Measurements from ENCODE around the gene UPF2.
"Not testable (repeated sequence)": the region's sequence is repeated elsewhere in the genome, so short reads cannot be mapped to it uniquely, and the experiment has no call there.

The UPF2 gene, protein sequence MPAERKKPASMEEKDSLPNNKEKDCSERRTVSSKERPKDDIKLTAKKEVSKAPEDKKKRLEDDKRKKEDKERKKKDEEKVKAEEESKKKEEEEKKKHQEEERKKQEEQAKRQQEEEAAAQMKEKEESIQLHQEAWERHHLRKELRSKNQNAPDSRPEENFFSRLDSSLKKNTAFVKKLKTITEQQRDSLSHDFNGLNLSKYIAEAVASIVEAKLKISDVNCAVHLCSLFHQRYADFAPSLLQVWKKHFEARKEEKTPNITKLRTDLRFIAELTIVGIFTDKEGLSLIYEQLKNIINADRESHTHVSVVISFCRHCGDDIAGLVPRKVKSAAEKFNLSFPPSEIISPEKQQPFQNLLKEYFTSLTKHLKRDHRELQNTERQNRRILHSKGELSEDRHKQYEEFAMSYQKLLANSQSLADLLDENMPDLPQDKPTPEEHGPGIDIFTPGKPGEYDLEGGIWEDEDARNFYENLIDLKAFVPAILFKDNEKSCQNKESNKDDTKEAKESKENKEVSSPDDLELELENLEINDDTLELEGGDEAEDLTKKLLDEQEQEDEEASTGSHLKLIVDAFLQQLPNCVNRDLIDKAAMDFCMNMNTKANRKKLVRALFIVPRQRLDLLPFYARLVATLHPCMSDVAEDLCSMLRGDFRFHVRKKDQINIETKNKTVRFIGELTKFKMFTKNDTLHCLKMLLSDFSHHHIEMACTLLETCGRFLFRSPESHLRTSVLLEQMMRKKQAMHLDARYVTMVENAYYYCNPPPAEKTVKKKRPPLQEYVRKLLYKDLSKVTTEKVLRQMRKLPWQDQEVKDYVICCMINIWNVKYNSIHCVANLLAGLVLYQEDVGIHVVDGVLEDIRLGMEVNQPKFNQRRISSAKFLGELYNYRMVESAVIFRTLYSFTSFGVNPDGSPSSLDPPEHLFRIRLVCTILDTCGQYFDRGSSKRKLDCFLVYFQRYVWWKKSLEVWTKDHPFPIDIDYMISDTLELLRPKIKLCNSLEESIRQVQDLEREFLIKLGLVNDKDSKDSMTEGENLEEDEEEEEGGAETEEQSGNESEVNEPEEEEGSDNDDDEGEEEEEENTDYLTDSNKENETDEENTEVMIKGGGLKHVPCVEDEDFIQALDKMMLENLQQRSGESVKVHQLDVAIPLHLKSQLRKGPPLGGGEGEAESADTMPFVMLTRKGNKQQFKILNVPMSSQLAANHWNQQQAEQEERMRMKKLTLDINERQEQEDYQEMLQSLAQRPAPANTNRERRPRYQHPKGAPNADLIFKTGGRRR

GRCh38 chr10:12042797-12043651, at the start of gene UPF2:
Gene UPF2 (minus strand): TSS chr10:12042809. CDS start chr10:12035423, 7,386 bp downstream.
- peak; percentile 97 for DNase-seq

- DNase-seq = no peak
Measured at GRCh38 chr10:12091421-12091820, 48.8 kb upstream of the UPF2 start.

DNA sequence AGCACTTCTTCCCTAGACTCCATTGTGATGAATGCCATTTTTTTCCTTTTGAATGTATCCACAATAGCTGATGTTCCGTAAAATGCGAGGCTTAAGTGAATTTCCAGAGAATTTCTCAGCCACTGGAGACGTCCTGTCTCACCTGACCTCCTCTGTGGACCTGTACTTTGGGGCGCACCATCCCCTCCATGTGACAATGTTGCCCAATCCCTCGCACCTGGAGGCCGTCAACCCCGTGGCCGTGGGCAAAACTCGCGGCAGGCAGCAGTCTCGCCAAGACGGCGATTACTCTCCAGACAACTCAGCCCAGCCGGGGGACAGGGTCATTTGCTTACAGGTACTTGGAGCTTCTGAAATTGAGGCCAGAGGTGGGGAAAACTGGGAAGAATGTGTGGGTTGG, 46.3 kb upstream of the UPF2 start:
- no peak for DNase-seq

DNA sequence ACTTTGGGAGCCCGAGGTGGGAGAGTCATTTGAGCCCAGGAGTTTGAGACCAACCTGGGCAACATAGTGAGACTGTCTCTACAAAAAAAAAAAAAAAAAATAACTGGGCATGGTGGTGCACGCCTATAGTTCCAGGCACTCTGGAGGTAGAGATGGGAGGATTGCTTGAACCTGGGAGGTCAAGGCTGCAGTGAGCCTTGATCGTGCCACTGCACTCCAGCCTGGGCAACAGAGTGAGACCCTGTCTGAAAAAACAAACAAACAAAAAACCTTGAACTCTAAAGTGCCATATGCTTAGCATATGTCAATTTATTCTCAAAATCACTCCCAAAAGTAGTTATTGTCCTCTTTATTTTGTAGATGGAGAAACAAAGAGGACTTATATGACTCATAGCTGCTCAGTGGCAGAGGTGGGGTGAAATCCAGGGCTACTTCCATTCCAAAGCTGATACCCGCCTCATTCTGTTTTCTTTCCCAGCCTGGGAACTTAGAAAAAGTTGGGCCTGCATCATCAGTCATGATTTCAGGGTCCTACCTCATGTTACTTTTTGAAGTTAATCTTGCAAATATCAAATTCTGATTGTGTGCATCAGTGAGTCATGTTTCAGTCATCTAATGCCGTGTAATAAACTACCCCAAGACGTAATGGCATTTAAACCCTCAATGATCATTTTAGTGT, 39.4 kb upstream of the UPF2 start:
- no peak for DNase-seq

GRCh38 chr10:12081470-12081869, 38.9 kb upstream of the UPF2 start:
- DNase-seq = no peak

- no peak for DNase-seq
Measured at GRCh38 chr10:12077580-12078180, 35.1 kb upstream of the UPF2 start.

GRCh38 chr10:12073526-12073925, 30.9 kb upstream of the UPF2 start:
- DNase-seq = no peak

DNA sequence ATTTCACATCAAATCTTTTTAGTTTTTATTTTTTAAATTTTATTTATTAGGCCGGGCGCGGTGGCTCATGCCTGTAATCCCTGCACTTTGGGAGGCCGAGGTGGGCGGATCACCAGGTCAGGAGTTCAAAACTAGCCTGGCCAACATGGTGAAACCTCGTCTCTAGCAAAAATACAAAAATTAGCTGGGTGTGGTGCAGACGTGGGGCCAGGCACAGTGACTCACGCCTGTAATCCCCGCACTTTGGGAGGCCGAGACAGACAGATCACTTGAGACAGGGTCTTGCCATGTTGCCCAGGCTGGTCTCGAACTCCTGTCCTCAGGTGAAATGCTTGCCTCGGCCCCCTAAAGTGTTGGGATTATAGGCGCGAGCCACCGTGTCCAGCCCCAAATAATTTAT, 28.8 kb upstream of the UPF2 start:
- not testable (repeated sequence) for DNase-seq

- DNase-seq = peak; percentile 100
Measured at GRCh38 chr10:12068449-12069269, 26.1 kb upstream of the UPF2 start, which contains the start of gene DHTKD1. Gene DHTKD1 (plus strand): TSS chr10:12068954. CDS start chr10:12069034, 80 bp downstream.

DNA sequence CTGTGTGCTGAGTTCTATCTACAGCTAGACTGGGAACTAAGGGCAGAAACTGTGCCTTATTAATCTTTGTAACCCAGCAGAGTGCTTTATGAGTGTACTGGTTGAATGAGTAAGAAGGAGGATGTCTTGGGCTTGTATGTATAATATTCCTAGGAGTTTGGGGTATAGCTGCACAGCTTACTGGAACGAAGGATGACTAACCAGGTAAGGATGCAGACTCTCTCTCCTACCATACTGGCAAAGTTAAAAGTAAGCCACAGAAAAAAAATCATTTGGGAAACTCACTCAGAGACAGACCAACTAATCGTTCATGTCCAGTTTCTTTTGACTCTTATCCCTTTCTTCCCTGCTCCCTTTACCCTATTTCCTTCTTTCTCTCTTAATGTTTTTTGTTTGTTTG, 24.7 kb upstream of the UPF2 start:
- no peak for DNase-seq

- no peak for DNase-seq
Measured at GRCh38 chr10:12063483-12063818, 20.8 kb upstream of the UPF2 start.

GRCh38 chr10:12062754-12063482, 20.3 kb upstream of the UPF2 start:
- no peak for DNase-seq

DNA sequence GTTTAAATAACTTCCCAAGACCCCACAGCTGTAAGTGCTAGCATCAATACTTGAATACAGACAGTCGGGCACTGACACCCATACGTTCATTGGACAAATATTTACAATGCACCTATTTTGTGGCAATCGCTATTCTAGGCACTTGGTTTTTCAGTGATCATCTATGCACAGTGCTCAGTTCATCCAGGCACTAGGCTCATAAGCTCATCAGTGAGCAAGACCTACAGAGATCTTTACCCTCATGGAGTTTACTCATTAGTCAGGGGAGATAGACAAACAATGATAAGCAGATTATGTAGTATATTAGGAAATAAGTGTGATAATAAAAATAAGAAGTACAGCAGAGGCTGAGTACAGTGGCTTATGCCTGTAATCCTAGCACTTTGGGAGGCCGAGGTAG, 18.5 kb upstream of the UPF2 start:
- no peak for DNase-seq

GRCh38 chr10:12056748-12057147, 14.1 kb upstream of the UPF2 start:
- DNase-seq = no peak

DNA sequence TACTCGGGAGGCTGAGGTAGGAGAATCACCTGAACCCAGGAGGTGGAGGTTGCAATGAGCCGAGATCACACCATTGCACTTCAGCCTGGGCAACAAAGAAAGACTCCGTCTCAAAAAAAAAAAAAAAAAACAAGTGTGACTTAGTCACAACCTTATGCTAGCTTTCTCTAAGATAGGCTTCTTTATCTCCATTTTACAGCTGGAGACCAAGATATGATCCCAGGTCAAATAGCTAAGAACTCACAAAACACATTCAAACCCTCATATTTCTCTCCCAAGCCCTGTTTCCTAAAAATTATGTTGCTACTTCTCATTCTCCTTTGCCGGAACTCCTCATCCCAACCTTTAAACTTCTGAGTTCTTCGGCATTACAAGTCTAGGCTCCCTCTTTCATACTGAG, 13.1 kb upstream of the UPF2 start:
- DNase-seq = no peak

GRCh38 chr10:12051241-12051640, 8.6 kb upstream of the UPF2 start:
- no peak for DNase-seq

- no peak for DNase-seq
Measured at GRCh38 chr10:12050528-12050927, 7.9 kb upstream of the UPF2 start.

DNA sequence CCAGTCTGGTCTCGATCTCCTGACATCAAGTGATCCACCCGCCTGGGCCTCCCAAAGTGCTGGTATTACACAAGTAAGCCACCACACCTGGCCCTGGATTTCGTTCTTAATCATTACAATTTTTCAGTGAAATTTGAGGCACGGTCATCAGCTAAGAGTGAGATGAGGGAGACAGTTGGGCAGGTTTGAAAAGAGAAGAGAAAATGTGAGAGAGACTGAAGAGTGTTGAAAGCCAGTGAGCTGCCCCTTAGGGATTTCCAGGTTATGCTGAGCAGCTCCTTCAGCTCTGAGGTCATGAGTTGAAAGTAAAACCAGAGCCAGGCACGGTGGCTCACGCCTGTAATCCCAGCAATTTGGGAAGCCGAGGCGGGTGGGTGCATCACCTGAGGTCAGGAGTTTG, 5.9 kb upstream of the UPF2 start:
- no peak for DNase-seq

DNA sequence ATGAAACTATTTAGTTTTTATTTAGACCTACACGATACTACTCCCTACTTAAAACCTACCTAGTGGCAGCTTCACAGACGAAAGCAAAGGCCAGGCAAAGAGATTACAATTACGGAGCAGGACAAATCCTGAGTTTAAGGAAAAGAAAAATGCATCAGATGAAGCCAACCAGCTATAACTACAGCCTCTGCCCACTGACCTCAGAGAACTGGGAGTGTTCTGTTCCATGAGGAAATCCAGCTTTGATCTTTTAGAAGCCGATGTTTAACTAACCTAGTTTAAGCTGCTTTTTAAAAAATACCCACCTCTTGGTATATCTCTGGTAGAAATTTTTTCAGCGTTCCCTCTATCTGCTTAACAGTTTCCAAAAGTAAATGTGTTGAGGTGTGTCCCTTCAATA, 3.0 kb upstream of the UPF2 start:
- DNase-seq = no peak

DNA sequence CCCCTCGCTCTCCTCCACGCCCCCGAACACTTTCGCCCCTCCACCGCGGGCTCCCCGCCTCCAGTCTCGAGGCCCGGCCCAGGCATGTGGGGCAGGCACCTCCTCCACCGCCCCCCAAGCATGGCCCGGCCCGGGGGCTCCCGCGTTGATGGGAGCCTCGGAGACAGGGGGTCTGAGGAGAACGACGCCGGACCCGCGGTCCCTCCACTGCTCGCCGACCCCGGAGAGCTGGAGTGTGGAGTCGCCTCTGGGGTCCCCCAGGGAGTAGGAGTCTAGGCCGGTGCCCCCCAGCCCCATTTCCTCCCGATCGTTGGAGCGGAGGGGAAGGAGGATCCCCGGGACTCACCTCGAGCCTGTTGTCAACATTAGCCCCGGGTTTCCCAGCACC, 206 bp downstream of the UPF2 start:
- peak; percentile 81 for DNase-seq
